Left ventricle myocardium superior (tissue), 1 donor: ENCODE results near the gene PITPNB. TPM values are rescaled to one million over a fixed set of nuclear protein-coding genes. Genes with fewer than 3 reads are reported as not detected.

ENCODE experiments used
- ATAC-seq: fragments of 200-7000 bp; cut with Tn5 transposase; one replicate; pipeline ENCODE4 v1.9.1; 2020; ENCODE audit warnings: mild to moderate bottlenecking, moderate library complexity
- DNase-seq: peaks from one replicate; pipeline ENCODE4 v3.0.0-alpha.2; 2020
- intact Hi-C: fragments of 100-400 bp; cut with micrococcal nuclease; formaldehyde crosslinking; loops from one replicate; pipeline ENCODE4 v1.11.0; 2022
- total RNA-seq: library from RNA; stranded (reverse); fragmentation: NEBNext Ultra II Directional; extraction: Animal tissue kit (Norgen Biotek cat#: 25700); gene quantifications from one replicate; pipeline ENCODE4 v1.2.1, GENCODE V29; 2021
- donor health status: DM: no; HTN: yes; CAD: no; lungs with severe emphysema.

Gene PITPNB
- total RNA-seq, 1 donor from 2014 or later: 47.7 TPM

- intact Hi-C loops: no loop called here
- ATAC-seq: no peak
- DNase-seq: no peak
These were observed 8.6 kb upstream of the PITPNB start for GRCh38 chr22:27927608-27928007.

- DNase-seq (no peak), ATAC-seq (no peak)
- intact Hi-C loops: no loop called here
These were observed 6.3 kb upstream of the PITPNB start for GRCh38 chr22:27925331-27925730.

GRCh38 chr22:27919942-27920755 lies 1.1 kb upstream of the PITPNB start:
- intact Hi-C loops: no loop called here
- peak; percentile 52 for ATAC-seq

GRCh38 chr22:27918341-27919221 lies 475 bp downstream of the PITPNB start:
- DNase-seq (peak; percentile 65), ATAC-seq (peak; percentile 63)
- intact Hi-C loops: no loop called here

More at GRCh38 chr22:27919942-27920755, 1.1 kb upstream of the PITPNB start:
- no peak for DNase-seq

GRCh38 chr22:27915986-27916385 lies 3.1 kb downstream of the PITPNB start:
- DNase-seq (no peak), ATAC-seq (no peak)
- intact Hi-C loops: no loop called here

GRCh38 chr22:27913162-27913741 lies 5.8 kb downstream of the PITPNB start:
- DNase-seq (no peak), ATAC-seq (peak; percentile 94)
- intact Hi-C loops: no loop called here

GRCh38 chr22:27912101-27912500 lies 7.0 kb downstream of the PITPNB start:
- DNase-seq (no peak), ATAC-seq (no peak)
- intact Hi-C loops: no loop called here

- ATAC-seq (no peak), DNase-seq (no peak)
- intact Hi-C loops: no loop called here
These were observed 7.7 kb downstream of the PITPNB start for GRCh38 chr22:27911330-27911729.

GRCh38 chr22:27906241-27906640 lies 12.8 kb downstream of the PITPNB start:
- DNase-seq: no peak
- intact Hi-C loops: no loop called here
- ATAC-seq: no peak

- DNase-seq (no peak), ATAC-seq (peak; percentile 30)
- intact Hi-C loops: no loop called here
These were observed 13.4 kb downstream of the PITPNB start for GRCh38 chr22:27905653-27906052.

GRCh38 chr22:27903805-27904473 lies 15.1 kb downstream of the PITPNB start:
- DNase-seq (no peak), ATAC-seq (no peak)
- intact Hi-C loops: no loop called here

- ATAC-seq: no peak
- DNase-seq: no peak
- intact Hi-C loops: no loop called here
These were observed 18.9 kb downstream of the PITPNB start for GRCh38 chr22:27900153-27900552.

- ATAC-seq (peak; percentile 39), DNase-seq (peak; percentile 48)
- intact Hi-C loops: no loop called here
These were observed 22.8 kb downstream of the PITPNB start for GRCh38 chr22:27896245-27896644.

GRCh38 chr22:27895600-27895999 lies 23.5 kb downstream of the PITPNB start:
- ATAC-seq: no peak
- intact Hi-C loops: no loop called here
- no peak for DNase-seq

GRCh38 chr22:27892811-27893210 lies 26.2 kb downstream of the PITPNB start:
- intact Hi-C loops: no loop called here
- DNase-seq (no peak), ATAC-seq (peak; percentile 75)

GRCh38 chr22:27892064-27892463 lies 27.0 kb downstream of the PITPNB start:
- intact Hi-C loops: no loop called here
- DNase-seq (peak; percentile 54), ATAC-seq (peak; percentile 82)

- DNase-seq: no peak
- intact Hi-C loops: no loop called here
- no peak for ATAC-seq
These were observed 30.7 kb downstream of the PITPNB start for GRCh38 chr22:27888310-27888709.

- ATAC-seq (no peak), DNase-seq (no peak)
- intact Hi-C loops: no loop called here
These were observed 32.3 kb downstream of the PITPNB start for GRCh38 chr22:27886843-27887151.

GRCh38 chr22:27885977-27886842 lies 32.8 kb downstream of the PITPNB start:
- DNase-seq (no peak), ATAC-seq (peak; percentile 29)

More at GRCh38 chr22:27885977-27886842, 32.8 kb downstream of the PITPNB start:
- intact Hi-C loops: no loop called here
